Measurements from ENCODE around the gene IL13RA1. TPM values are rescaled to one million over a fixed set of nuclear protein-coding genes. Genes with fewer than 3 reads are reported as not detected.

IL13RA1 gene
- total RNA-seq, 1 experiment from 2014 or later = 106 TPM

- ChIA-PET POLR2A (ENCODE audit: unreplicated experiment) (no interaction called here), CTCF (no interaction called here)
- H3K36me3 ChIP-seq (ENCODE audit: low read depth) = no peaks in the 10 kb centered on the region
- no peaks in the 10 kb centered on the region for H3K27me3 ChIP-seq (ENCODE audit: insufficient read depth, low read depth)
- H3K4me3 ChIP-seq = no peak overlapping the region
- BruUV-seq (replicated peaks) = no TSS peak
- no peaks in the 10 kb centered on the region for H4K20me1 ChIP-seq (ENCODE audit: insufficient read depth)
- intact Hi-C loops (cut with micrococcal nuclease; ENCODE audit: unreplicated experiment) = no loop called here
- no peaks in the 10 kb centered on the region for H3F3A ChIP-seq (ENCODE audit: insufficient read depth, low read depth)
- no peak overlapping the region for H3K4me2 ChIP-seq
- H2AFZ ChIP-seq = no peak overlapping the region
- TF ChIP-seq EZH2 (IDR thresholded peaks at IDR 0.05; ENCODE audit: low read depth) (no peak), CTCF (conservative IDR thresholded peaks at IDR 0.05) (no peak)
- no peaks in the 10 kb centered on the region for H3K79me2 ChIP-seq (ENCODE audit: low read depth)
- no peak overlapping the region for H3K27ac ChIP-seq
- H3K4me1 ChIP-seq (replicated peaks; ENCODE audit: insufficient read depth) = no peaks in the 10 kb centered on the region
- no peaks in the 10 kb centered on the region; the same call in 1 of the 2 replicates for H3K9me2 ChIP-seq (ENCODE audit: insufficient read depth)
- no peaks in the 10 kb centered on the region for H3K9me3 ChIP-seq (ENCODE audit: insufficient read depth, low read depth)
- no peak for DNase-seq
These were observed 42.0 kb upstream of the IL13RA1 start for GRCh38 chrX:118685393-118685792.

GRCh38 chrX:118688935-118689334 lies 38.5 kb upstream of the IL13RA1 start:
- Histone ChIP-seq H3K27me3 (ENCODE audit: insufficient read depth, low read depth) (no peaks in the 10 kb centered on the region), H3K36me3 (ENCODE audit: low read depth) (no peaks in the 10 kb centered on the region), H3K4me1 (replicated peaks; ENCODE audit: insufficient read depth) (no peaks in the 10 kb centered on the region), H2AFZ (no peak overlapping the region), H3K9me3 (ENCODE audit: insufficient read depth, low read depth) (no peaks in the 10 kb centered on the region), H3K4me2 (no peak overlapping the region), H3K4me3 (no peak overlapping the region), H3K79me2 (ENCODE audit: low read depth) (no peaks in the 10 kb centered on the region), H3F3A (ENCODE audit: insufficient read depth, low read depth) (no peaks in the 10 kb centered on the region), H3K9me2 (ENCODE audit: insufficient read depth) (no peaks in the 10 kb centered on the region; the same call in 1 of the 2 replicates), H4K20me1 (ENCODE audit: insufficient read depth) (no peaks in the 10 kb centered on the region), H3K27ac (no peak overlapping the region)
- DNase-seq = no peak
- TF ChIP-seq EZH2 (IDR thresholded peaks at IDR 0.05; ENCODE audit: low read depth) = no peak
- TF ChIP-seq CTCF (conservative IDR thresholded peaks at IDR 0.05) = no peak
- BruUV-seq (replicated peaks) = no TSS peak
- POLR2A ChIA-PET (ENCODE audit: unreplicated experiment) = no interaction called here
- CTCF ChIA-PET = no interaction called here
- intact Hi-C loops (cut with micrococcal nuclease; ENCODE audit: unreplicated experiment) = no loop called here

- ChIA-PET CTCF (interaction anchor here (0.6 kb wide), 1 partner anchor 1325 kb away, joined by 5 read pairs; no protein-coding TSS in a partner anchor), POLR2A (ENCODE audit: unreplicated experiment) (no interaction called here)
- no peak overlapping the region for H3K27ac ChIP-seq
- no peak overlapping the region for H2AFZ ChIP-seq
- no peaks in the 10 kb centered on the region for H3K79me2 ChIP-seq (ENCODE audit: low read depth)
- no peaks in the 10 kb centered on the region for H4K20me1 ChIP-seq (ENCODE audit: insufficient read depth)
- TF ChIP-seq EZH2 (IDR thresholded peaks at IDR 0.05; ENCODE audit: low read depth) (no peak), CTCF (conservative IDR thresholded peaks at IDR 0.05) (no peak)
- no peaks in the 10 kb centered on the region for H3K36me3 ChIP-seq (ENCODE audit: low read depth)
- no peaks in the 10 kb centered on the region for H3K4me1 ChIP-seq (replicated peaks; ENCODE audit: insufficient read depth)
- intact Hi-C loops (cut with micrococcal nuclease; ENCODE audit: unreplicated experiment) = no loop called here
- no peaks in the 10 kb centered on the region for H3K9me3 ChIP-seq (ENCODE audit: insufficient read depth, low read depth)
- no peaks in the 10 kb centered on the region for H3K27me3 ChIP-seq (ENCODE audit: insufficient read depth, low read depth)
- DNase-seq = no peak
- H3F3A ChIP-seq (ENCODE audit: insufficient read depth, low read depth) = no peaks in the 10 kb centered on the region
- H3K4me2 ChIP-seq = no peak overlapping the region
- H3K4me3 ChIP-seq = no peak overlapping the region
- no TSS peak for BruUV-seq (replicated peaks)
- no peaks in the 10 kb centered on the region; the same call in 1 of the 2 replicates for H3K9me2 ChIP-seq (ENCODE audit: insufficient read depth)
These were observed 33.6 kb upstream of the IL13RA1 start for GRCh38 chrX:118693843-118694242.

Data from PC-9 (cell line).